HS-5 (cell line): ENCODE data around the gene PHF13.
"Not testable (repeated sequence)": the region's sequence is repeated elsewhere in the genome, so short reads cannot be mapped to it uniquely, and the experiment has no call there.

Source experiments
- DNase-seq: peaks from one replicate; pipeline ENCODE4 v3.0.0-alpha.2; 2012; ENCODE audit warnings: low read depth

The PHF13 gene

DNA sequence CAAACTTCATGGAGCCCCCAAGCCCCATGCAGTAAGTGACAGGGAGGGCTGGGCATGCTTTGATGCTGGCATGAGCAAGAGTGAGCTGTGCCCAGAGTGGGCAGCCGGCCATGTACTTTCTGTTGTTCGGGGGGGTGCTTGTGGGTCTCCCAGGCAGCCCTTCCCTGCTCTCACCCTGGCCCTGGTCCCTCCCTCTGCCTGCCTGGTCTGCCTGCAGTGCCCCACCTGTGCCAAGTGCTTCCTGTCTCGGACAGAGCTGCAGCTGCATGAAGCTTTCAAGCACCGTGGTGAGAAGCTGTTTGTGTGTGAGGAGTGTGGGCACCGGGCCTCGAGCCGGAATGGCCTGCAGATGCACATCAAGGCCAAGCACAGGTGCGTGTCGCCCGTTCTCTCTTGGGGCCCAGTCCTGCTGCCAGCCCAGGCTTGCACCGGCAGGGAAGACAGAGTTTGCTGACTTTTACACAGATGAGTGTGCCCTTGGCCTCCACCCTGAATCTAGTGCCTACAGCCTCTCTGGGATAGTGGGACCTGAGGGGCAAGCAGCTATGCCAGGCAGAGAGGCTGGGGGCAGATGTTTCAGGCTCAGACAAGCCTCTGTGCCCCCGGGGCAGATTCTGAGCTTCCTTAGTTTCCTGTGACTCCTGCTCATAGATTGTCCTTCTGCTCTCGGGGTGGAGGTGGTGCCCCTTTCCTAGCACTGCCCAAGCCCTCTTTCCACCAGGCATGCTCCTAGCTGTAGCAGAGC, 26.1 kb upstream of the PHF13 start:
- no peak for DNase-seq

DNA sequence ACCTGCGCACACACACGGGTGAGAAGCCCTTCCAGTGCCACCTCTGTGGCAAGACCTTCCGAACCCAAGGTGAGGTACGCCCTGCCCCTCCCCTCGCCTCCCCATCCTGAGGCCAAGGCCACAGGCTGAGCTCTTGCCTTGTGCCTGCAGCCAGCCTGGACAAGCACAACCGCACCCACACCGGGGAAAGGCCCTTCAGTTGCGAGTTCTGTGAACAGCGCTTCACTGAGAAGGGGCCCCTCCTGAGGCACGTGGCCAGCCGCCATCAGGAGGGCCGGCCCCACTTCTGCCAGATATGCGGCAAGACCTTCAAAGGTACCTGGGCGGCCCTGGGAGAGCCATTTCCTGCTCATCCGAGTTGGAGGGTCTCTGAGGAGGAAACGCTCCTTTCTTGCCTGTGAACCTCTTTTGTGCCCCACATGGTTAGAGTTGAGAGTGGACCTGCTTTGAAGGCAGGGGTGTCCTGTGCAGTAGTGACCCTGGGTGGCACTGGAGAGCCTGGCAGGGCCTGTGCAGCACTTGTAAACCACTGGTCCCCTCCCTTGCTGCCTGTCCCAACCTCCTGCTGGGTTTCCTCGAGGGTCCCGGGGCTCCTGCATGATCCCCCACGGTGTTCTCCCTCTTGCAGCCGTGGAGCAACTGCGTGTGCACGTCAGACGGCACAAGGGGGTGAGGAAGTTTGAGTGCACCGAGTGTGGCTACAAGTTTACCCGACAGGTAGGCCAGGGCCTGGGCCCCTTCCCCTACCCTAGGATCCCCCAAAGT, 25.2 kb upstream of the PHF13 start:
- no peak for DNase-seq

DNA sequence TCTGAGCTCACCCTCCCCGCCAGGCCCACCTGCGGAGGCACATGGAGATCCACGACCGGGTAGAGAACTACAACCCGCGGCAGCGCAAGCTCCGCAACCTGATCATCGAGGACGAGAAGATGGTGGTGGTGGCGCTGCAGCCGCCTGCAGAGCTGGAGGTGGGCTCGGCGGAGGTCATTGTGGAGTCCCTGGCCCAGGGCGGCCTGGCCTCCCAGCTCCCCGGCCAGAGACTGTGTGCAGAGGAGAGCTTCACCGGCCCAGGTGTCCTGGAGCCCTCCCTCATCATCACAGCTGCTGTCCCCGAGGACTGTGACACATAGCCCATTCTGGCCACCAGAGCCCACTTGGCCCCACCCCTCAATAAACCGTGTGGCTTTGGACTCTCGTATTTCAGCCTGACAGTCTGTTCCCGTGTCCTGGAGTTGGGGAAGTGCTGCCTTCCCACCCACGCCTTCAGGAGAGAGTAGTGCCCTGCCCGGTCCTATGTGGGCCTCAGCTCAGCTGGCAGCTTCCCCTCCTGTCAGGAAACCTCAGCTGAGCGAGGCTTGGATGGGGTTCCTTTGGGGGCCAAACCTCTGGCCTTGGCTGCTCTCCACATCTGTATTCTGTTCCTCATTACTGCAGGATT, 24.5 kb upstream of the PHF13 start:
- DNase-seq = no peak

DNA sequence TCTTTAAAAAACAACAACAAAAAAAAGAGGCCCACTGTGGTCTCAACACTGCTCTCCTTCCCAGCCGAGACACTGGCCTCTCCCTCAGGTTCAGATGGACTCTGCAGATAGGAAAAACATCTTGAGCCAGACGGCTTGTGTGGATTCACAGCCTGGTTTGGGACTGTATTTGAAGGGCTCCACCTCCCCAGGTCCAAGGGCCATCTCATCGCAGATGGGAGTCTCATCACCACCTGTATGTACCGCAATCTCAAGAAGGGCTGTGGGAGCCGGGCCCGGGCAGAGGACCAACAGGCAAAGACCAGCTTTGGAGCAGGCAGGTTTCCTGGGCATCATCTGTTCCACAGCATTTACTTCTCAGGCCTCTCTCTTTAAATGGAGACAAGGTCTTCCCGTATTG, 23.5 kb upstream of the PHF13 start:
- DNase-seq = no peak

GRCh38 chr1:6591222-6591621, 22.3 kb upstream of the PHF13 start:
- DNase-seq = no peak

- DNase-seq = no peak
Measured at GRCh38 chr1:6591644-6592043, 21.9 kb upstream of the PHF13 start.

- DNase-seq = no peak
Measured at GRCh38 chr1:6592441-6592840, 21.1 kb upstream of the PHF13 start.

DNA sequence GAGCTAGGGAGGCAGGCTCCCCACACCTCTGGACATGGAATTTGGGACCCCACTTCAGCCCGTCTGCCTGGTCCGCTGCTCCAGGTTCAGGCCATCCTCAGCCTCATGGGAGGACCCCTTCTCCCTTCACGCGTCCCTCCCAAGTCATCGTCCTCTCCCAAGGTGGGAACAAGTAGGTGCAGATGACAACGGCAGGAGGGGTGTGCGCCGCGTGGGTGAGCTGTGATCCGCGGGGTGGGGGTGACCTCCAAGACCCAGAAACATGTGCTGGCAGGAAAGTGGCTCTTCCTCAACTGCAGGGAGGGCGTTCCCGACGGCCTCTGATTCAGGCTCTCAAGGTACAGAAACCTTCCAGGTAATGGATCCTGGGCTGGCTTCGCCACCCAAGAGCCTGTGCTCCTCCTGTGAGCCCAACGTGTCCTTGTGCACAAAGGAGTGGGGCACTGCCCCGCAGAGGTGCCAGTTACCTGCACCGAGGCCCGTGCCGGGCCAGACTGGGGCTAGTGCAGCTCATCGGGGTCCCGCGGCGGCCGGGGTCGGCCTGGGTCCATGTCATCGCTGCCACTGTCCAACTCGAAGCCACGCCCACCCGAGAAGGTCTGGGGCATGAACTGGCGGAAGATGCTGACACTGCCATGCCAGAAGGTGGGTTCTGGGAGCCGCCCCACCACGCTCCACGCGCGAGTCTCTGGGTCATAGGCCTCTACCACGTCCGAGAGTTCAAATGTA, 20.5 kb upstream of the PHF13 start:
- DNase-seq = no peak

GRCh38 chr1:6593810-6594209, 19.7 kb upstream of the PHF13 start:
- no peak for DNase-seq

GRCh38 chr1:6594977-6595740, 18.4 kb upstream of the PHF13 start:
- no peak for DNase-seq

GRCh38 chr1:6596351-6596750, 17.2 kb upstream of the PHF13 start:
- DNase-seq = no peak

- no peak for DNase-seq
Measured at GRCh38 chr1:6596886-6597776, 16.4 kb upstream of the PHF13 start.

DNA sequence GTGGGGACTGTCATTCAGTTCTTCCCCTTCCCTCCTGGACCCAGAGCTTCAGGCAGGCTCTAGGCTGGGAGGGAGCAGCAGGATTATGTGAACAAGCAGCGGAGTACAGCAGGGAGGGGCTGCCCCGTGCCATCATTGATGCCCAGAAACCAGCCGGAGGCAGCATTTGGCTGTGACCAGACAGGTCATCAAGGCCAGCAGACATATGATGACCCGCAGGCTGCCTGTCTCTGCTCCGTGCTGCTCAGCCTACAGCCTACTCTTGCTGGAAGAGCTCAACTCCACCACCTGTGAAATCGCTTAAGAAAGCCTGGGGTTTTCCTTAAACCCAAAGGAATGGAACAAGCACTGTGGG, 15.8 kb upstream of the PHF13 start:
- no peak for DNase-seq

- DNase-seq = no peak
Measured at GRCh38 chr1:6599141-6599975, 14.2 kb upstream of the PHF13 start.

DNA sequence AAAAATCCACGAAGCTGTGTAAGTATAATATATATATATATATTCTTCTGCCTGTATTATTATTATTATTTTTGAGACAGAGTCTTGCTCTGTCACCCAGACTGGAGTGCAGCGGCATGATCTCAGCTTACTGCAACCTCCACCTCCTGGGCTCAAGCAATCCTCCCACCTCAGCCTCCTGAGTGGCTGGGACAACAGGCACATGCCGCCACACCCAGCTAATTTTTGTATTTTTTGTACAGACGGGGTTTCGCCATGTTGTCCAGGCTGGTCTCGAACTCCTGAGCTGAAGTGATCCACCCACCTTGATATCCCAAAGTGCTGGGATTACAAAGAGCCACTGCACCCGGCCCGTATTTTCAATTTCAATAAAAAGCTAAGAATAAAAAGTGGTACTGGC, 13.5 kb upstream of the PHF13 start:
- DNase-seq = not testable (repeated sequence)

DNA sequence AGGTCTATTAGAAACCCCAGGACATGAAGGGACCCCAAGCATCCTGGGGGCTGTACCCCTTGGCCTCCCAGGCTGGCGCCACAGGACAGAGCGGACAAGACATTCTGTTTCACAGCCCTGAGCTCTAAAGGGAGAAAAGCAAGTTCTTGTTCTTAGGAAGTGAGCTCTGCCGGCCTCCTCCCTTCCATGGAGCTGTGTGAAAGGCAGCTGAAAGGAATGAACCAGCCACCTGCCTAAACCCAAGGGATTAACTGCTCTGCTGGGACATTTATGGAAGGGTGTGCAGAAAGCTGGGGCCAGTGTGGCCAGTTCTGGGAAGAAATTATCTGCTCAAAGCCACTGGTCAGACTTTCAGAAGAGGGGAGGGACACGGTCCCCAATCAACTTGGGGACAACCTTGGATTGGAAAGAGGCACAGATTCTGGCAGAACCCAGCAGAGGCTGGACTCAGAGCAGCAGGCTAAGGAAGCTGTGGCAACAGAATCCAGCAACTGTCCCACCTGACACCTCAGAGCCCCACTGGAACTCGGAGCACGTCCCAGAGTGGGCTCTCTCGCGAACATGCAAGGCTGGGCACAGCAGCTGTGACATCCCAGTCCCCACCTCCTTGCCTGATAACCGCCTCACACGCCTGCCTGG, 13.0 kb upstream of the PHF13 start:
- DNase-seq = no peak

DNA sequence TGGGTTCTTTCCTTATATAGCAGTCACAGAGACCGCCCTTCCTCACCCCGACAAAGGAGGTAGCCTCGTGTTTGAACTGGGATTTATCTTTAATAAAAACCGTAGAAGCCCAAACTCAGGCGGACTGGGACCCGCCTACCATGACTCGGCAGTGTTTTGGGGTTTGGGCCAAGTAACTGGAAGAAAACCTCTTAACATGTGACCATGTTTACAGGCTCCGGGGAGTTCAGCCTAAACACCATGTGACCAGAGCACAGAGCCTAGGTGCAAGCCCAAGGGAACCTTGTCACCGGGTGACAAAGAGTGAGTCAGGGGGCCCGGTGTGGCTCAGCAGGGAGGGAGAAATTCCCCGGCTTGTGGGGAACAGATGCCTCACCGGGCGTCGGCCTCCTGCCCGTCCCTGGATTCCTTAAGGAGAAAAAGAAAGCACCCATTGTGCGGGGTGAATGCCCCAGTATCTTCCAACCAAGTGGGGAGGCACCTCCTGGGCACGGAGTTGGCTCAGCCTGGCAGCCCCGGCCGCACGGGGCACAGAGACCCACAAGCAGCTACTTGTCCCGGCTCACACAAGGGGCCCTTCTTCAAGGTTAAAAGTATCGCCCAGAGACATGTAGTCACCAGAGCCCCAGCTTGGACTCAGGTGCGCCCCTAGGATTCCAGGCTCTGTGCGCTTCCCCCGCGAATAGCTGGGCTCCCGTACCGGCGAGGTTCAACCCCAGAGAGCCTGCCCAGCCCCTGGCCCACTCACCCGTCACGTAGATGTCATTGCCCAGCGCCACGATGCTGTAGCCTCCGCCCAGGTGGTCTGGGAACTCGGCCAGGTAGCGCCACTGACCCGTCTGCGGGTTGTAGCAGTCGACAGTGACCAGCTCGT, 12.2 kb upstream of the PHF13 start:
- peak; percentile 95 for DNase-seq

- DNase-seq = no peak
Measured at GRCh38 chr1:6601923-6602668, 11.4 kb upstream of the PHF13 start.
